ENCODE results near the gene ABCA13.

DNA sequence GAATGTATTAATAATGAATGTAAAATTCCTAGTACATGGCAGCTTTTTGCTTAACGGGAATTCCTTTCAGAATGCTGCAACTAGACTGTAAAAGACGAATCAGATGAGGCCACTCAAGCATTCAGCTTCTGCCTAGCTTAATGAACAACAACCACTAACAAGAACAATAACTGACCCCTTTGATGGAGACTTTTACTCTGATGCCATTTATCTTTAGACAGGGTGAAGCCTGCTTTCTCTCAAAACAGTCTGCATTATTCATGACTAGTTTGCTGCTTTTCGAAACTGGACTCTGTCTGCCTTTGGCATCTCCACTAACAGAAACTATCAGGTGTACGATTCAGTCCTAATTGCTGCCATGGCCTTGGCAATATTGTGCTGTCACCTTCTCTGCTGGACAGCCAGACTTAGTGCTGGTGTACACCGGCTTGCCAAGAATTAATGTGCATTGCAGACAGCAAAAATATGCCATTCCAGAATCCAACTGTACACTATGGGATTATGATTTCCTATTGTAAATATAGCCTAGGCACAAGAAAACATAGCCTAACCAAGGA lies 457.6 kb downstream of the ABCA13 start:
- TF ChIP-seq EP300 (IDR thresholded peaks at IDR 0.05) (no peak), CTCF (IDR thresholded peaks at IDR 0.05) (no peak), POLR2AphosphoS5 (IDR thresholded peaks at IDR 0.05) (no peak), POLR2A (IDR thresholded peaks at IDR 0.05; ENCODE audit: low read depth) (no peak)

Measured in esophagus muscularis mucosa (tissue), 4 donors.